GM19023 (cell line): ENCODE results near the gene ASH1L.
"Not testable (repeated sequence)": the region's sequence is repeated elsewhere in the genome, so short reads cannot be mapped to it uniquely, and the experiment has no call there.

ENCODE experiments used
- ATAC-seq: cut with Tn5 transposase; IDR thresholded peaks from one replicate; pipeline ENCODE4 v1.9.1; 2021; ENCODE audit warnings: mild to moderate bottlenecking, moderate library complexity; ENCODE audit not compliant: unreplicated experiment

The ASH1L gene

DNA sequence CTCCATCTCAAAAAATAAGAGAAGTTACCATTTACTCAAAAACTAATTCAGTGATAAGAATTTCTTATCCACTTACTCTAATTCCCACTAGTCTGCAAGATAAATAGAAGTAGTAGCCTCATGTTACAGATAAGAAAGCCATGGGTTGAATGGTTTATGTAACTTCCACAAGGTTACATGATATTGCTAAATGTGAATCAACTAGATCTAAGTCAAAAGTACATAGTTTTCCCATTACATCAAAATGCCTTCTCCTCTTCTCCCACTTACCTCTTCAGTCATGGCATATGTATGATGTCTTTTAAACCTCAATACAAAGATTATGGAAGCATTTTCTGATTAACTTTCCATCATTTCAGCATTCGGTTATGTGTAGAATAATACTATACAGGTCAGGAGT, 108.5 kb downstream of the ASH1L start:
- no peak for ATAC-seq

DNA sequence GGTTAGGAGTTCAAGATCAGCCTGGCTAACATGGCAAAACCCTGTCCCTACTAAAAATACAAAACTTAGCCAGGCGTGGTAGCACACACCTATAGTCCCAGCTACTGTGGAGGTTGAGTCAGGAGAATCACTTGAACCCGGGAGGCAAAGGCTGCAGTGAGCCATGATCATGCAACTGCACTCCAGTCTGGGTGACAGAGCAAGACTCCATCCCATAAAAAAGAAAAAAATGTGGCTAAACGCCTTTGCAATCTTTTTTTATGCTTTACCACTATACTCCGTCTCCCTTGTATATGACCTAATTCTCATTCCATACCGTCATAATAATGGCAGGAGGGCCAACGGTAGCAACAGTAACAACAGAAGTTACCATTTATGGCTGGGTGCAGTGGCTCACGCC, 109.5 kb downstream of the ASH1L start:
- ATAC-seq, result no peak

DNA sequence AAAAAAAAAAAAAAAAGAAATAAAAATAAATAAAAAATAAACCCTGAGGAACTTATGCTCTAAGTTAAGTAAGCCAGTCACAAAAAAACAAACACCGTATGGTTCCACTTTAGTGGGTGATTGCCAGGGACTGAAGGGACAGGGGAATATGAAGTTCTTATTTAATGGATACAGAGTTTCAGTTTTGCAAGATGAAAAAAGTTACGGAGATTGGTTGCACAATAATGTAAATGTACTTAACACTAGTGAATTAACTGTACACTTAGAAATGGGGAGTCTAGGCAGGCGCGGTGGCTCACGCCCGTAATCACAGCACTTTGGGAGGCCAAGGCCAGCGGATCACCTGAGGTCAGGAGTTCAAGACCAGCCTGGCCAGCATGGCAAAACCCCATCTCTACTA, 111.4 kb downstream of the ASH1L start:
- ATAC-seq, result no peak

DNA sequence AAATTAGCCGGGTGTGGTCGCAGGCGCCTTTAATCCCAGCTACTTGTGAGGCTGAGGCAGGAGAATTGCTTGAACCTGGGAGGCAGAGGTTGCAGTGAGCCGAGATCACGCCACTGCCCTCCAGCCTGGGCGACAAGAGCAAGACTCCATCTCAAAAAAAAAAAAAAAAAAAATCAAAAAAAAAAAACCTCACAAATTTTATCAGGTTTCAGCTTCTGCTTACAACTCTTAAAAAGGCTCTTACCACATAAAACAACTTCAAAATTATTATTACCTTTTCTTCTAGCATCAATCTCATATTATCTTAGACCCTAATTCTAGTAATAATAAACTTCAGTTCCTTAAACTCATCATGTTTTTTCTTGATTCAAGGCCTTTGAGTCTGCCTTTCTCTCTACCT, 120.2 kb downstream of the ASH1L start:
- not testable (repeated sequence) for ATAC-seq

DNA sequence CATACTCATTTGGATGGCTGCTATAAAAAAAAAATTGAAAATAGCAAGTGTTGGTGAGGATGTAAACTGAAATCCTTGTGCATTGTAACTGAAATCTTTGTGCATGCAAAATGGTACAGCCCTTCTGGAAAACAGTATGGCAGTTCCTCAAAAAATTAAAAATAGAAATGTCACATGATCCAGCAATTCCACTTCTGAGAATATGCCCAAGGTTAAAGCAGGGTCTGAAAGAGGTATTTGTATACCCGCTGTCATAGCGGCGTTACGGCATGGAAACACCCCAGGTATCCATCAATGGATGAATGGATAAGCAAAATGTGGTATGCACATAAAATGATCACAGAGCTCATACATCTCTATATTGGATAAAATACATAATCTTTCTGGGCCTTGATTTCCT, 125.2 kb downstream of the ASH1L start:
- no peak for ATAC-seq

DNA sequence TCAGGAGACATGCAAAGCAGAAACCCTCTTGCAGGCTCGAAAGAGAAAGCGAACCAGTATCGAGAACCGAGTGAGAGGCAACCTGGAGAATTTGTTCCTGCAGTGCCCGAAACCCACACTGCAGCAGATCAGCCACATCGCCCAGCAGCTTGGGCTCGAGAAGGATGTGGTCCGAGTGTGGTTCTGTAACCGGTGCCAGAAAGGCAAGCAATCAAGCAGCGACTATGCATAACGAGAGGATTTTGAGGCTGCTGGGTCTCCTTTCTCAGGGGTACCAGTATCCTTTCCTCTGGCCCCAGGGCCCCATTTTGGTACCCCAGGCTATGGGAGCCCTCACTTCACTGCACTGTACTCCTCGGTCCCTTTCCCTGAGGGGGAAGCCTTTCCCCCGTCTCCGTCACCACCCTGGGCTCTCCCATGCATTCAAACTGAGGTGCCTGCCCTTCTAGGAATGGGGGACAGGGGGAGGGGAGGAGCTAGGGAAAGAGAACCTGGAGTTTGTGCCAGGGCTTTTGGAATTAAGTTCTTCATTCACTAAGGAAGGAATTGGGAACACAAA, 128.7 kb downstream of the ASH1L start:
- not testable (repeated sequence) for ATAC-seq

DNA sequence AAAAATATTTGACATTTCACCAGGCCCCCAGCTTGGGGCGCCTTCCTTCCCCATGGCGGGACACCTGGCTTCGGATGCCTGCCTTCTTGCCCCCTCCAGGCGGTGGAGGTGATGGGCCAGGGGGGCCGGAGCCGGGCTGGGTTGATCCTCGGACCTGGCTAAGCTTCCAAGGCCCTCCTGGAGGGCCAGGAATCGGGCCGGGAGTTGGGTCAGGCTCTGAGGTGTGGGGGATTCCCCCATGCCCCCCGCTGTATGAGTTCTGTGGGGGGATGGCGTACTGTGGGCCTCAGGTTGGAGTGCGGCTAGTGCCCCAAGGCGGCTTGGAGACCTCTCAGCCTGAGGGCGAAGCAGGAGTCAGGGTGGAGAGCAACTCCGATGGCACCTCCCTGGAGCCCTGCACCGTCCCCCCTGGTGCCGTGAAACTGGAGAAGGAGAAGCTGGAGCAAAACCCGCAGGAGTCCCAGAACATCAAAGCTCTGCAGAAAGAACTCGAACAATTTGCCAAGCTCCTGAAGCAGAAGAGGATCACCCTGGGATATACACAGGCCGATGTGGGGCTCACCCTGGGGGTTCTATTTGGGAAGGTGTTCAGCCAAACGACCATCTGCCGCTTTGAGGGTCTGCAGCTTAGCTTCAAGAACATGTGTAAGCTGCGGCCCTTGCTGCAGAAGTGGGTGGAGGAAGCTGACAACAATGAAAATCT, 129.3 kb downstream of the ASH1L start:
- ATAC-seq, result not testable (repeated sequence)

DNA sequence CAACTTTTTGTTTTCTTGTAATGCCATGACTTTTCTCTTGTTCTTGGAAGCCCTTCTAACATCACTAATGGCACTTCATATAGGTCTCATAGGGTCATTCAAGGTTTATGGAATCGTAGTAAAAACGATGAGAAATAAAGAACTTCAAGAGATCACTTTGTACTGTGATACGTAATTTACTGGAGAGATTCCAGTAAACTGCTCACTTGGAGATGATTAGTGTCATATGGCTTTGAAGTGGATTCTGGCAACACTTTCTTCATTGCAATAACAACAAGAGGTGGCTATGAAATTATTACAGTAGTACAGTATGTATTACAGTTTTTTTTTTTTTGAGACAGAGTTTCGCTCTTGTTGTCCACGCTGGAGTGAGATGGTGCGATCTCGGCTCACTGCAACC, 138.5 kb downstream of the ASH1L start:
- no peak for ATAC-seq

DNA sequence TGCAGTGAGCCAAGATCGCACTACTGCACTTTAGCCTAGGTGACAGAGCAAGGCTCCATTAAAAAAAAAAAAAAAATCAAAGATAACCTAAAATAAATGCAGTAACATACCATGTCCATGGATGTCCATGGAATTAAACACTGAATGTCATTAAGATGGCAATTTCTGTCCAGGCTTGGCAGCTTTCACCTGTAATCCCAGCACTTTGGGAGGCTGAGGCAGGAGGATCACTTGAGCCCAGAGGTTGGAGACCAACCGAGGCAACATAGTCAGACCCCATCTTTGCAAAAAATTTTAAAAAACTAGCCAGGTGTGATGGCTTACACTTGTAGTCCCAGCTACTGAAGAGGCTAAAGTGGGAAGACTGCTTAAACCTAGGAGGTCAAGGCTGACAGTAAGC, 141.8 kb downstream of the ASH1L start:
- ATAC-seq, result no peak

DNA sequence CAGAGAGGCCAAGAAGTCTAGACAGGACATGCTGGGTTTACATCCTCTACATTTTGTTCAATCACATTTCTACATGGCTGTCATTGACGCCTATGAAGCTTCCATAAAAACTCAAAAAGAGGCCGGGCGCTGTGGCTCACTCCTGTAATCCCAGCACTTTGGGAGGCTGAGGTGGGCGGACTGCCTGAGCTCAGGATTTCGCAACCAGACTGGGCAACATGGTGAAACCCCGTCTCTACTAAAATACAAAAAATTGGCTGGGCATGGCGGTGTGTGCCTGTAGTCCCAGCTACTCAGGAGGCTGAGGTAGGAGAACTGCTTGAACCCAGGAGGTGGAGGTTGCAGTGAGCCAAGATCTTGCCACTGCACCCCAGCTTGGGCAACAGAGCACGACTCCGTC, 150.8 kb downstream of the ASH1L start:
- ATAC-seq, result not testable (repeated sequence)

DNA sequence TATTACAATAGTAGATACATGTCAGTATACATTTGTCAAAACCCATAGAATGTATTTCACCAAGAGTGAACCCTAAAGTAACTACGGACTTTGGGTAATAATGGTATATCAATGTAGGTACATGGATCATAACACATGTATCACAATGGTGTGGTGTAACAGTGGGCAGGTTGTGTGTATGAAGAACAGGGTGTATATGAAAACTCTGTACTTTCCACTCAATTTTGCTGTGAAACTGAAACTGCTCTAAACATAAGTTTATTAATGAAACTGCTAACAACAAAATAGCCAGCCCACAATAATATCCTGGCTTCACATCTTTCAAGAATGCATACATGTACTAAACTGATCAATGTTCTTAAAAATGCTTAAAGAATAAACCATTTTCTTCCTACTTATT, 151.7 kb downstream of the ASH1L start:
- ATAC-seq, result no peak

DNA sequence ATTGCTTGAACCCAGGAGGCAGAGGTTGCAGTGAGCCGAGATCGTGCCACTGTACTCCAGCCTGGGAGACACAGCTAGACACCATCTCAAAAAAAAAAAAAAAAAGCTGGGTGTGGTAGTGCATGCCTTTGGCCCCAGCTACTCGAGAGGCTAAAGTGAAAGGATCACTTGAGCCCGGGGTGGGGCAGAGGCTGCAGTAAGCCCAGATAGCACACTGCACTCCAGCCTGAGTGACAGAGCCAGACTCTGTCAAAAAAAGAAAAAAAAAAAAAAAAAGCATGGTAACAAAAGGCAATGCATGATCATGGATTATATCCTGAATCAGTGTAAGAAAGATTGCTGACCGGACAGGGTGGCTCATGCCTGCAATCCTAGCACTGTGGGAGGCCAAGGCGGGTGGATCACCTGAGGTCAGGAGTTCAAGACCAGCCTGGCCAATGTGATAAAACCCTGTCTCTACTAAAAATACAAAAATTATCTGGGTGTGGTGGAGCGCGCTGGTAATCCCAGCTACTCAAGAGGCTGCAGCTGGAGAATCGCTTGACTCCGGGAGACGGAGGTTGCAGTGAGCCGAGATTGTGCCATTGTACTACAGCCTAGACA, 165.6 kb downstream of the ASH1L start:
- no peak for ATAC-seq

DNA sequence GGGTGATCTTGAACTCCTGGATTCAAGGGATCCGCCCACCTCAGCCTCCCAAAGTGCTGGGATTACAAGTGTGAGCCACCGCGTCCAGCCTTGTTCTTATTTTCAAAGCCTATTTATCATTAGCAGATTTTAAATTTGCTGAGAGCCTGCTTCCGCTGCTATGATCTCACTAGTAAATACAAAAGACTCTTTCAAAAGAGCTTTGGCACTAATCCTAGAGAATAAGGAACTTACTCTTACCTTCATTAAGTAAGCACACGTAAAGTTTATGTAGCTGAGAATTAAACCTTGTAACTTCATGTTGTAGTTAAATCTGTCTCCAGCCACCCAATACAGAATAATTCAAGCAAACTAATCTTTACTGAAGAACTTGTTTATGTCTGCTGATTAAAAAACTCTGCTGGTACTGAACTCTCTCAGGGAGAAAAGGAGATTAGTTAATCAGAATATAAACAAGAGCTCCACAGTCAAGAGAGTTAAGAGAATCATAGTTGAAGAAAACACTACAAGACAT, 169.6 kb downstream of the ASH1L start:
- ATAC-seq, result no peak

DNA sequence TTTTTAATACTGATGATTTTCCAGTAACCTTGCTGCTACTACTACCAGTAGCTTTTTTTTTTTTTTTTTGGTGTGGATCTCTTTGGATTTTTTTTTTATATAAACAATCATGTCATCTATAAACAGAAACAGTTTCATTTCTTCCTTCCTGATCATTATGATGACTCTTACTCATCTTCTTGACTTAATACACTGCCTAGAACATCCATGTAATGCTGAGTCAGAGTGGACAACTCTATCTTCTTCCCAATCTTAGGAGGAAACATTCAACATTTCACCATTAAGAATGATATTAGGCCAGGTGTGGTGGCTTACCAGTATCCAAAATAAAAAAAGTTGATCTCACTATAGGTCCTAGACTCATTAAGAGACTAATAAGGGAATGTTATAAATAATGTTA, 172.8 kb downstream of the ASH1L start:
- no peak for ATAC-seq

DNA sequence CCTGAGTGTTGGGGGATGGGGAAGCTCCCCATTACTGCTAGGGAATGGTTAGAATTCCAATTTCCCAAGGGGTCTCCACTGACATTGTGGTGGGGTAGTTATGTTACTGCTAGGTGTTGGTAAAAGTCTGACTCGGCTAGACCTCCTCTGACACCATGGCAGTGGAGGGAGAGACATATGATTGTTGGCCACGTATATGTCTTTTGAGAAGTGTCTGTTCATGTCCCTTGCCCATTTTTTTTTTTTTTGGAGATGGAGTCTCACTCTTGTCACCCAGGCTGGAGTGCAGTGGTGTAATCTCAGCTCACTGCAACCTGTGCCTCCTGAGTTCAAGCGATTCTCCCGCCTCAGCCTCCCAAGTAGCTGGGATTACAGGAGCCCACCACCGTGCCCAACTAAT, 176.8 kb downstream of the ASH1L start:
- not testable (repeated sequence) for ATAC-seq

DNA sequence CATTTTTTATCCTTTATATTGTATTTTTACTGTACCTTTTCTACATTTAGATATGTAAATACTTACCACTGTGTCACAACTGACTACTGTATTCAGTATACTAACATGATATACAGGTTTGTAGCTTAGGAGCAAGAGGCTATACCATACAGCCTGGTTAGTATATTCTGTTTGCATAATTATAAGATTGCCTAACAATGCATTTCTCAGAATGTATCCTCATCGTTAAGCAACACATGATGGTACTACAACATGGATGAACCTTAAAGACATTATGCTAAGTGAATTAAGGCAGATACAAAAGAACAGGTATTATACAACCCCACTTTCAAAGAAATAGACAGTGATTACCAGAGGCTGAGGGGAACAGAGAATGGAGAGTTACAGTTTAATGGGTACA, 179.2 kb downstream of the ASH1L start:
- ATAC-seq, result no peak

DNA sequence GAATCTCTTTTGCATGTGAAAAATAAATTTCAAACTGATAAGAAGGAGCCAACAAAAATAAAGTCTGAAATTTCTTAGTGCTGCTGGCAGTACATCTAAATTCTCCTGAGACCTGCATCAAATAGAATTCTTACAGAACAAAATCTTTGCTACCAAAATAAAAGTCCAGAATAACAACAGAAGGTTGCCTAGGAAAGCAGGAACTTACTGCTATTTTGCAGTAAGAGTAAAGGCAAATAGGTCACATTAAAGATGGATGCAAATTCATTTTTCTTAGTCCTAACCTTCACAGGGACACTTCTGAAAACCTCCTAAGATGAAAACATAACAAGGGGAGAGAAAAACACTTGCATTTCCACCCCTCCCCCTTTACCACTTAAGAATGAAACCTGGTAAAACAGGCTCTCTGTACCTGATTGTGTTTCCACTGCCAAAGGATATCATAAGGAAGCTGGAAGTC, 182.9 kb downstream of the ASH1L start:
- ATAC-seq, result no peak

DNA sequence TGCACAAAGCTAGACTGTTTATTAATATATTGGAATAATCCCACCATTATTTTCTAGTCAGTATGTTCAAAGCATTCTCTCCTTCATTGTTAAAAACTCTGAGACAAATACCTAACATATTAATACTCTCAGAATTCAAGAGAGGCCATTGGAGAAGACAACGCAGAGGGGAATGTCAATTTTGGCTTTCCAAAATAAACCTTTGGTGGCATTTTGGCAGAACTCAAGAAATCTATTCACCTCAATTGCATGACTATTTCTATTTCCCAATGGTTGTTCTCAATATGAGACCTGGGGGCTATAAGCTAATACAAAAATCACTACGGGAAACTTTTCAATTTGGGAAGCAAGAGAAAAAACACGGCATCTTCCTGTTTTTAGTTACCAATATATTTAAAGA, 183.4 kb downstream of the ASH1L start:
- ATAC-seq, result no peak

DNA sequence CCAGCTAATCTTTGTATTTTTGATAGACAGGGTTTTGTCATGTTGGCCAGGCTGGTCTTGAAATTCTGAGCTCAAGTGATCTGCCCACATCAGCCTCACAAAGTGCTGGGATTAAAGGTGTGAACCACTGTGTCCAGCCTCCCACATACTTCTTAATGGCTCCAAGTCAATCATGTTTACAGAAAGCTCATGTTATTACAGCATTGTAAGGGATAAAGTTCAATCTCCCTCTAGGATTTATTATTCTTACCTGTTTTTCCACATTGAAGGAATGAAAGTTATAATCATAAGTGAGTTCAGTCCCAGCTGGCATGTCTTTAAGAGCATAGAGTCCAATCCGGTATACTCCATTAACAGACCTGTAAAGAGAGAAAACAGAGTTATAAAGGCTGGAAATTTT, 202.6 kb downstream of the ASH1L start:
- ATAC-seq, result no peak

DNA sequence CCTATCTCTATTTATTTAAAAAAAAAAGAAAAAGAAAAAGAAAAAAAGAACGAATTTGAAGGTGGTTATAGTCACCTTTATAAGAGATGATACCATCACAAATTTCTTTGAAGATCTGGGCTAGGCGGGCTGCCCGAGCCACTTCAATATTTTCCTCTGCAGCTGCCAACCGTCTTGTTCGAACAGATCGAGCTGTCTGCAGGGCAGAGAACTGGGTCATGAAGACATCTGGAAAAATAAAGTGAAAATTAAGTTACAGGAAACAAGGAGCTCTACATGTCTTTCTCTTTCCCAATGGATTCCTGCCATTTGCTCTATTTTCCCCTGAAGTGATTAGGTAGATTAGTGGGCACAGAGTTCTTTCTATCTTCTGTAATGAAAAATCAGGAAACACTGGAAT, 210.0 kb downstream of the ASH1L start:
- no peak for ATAC-seq

DNA sequence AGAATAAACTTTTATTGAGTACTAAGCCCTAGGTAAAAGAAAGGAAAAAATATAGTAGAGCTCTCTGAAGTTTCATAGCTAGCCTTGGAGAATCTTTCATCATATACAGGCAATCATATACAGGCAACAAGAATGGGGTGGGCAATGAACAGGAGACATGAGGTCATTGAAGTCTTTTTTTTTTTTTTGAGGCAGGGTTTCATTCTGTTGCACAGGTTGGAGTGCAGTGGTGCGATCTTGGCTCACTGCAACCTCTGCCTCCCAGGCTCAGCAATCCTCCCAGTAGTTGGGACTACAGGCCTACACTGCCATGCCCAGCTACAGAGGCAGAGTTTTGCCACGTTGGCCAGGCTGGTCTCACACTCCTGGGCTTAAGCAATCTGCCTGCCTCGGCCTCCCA, 219.8 kb downstream of the ASH1L start:
- ATAC-seq, result no peak

DNA sequence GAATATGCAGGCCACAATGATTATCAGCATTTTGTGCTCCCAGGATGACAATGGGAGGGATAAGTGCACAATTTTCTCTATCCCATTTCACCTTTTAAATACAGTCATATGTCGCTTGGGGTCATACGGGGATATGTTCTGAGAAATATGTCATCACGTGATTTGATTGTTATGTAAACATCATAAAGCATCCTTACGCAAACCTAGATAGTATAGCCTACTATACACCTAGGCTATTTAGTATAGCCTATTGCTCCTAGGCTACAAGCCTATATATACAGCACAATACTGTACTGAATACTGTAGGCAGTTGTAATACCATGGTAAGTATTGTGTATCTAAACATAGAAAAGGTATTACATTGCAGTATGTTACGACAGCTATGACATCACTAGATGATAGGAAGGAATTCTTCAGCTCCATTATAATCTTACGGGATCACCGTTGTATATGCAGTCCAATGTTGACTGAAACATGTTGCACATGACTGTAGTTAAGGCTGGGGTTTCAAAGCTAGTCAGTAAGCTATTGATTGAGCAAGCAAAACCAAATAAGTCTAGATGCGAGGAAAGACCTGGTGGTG, 223.0 kb downstream of the ASH1L start:
- no peak for ATAC-seq
